Osteoblast (primary cell): Measurements from ENCODE around the gene EFHC1. TPM values are rescaled to one million over a fixed set of nuclear protein-coding genes. Genes with fewer than 3 reads are reported as not detected.
A peak's percentile ranks its signal among the peaks of the same experiment; 100 is the strongest.

Experiments
- DNase-seq: peaks from one replicate; pipeline ENCODE4 v3.0.0; 2011; ENCODE audit warnings: low spot score, mixed read lengths; ENCODE audit not compliant: insufficient read length; ENCODE audit errors: missing footprints
- H2AFZ ChIP-seq: 2 replicates; pipeline ENCODE4 v1.6.0; 2011; ENCODE audit warnings: mild to moderate bottlenecking, low read length
- H3K27ac ChIP-seq: 2 replicates; pipeline ENCODE4 v1.5.1; 2011; ENCODE audit warnings: mild to moderate bottlenecking, low read depth, low read length, moderate library complexity
- H3K27me3 ChIP-seq: 2 replicates; pipeline ENCODE4 v1.6.0; 2012; ENCODE audit warnings: mild to moderate bottlenecking, control low read depth, inconsistent platforms, low read length, moderate library complexity; ENCODE audit not compliant: insufficient read depth
- H3K36me3 ChIP-seq: 2 replicates; pipeline ENCODE4 v1.5.1; 2011; ENCODE audit warnings: mild to moderate bottlenecking, low read length, control low read depth, moderate library complexity; ENCODE audit not compliant: insufficient read depth
- H3K4me1 ChIP-seq: 2 replicates; pipeline ENCODE4 v1.5.1; 2011; ENCODE audit warnings: mild to moderate bottlenecking, low read length, control low read depth, moderate library complexity; ENCODE audit not compliant: insufficient read depth
- H3K4me2 ChIP-seq: 2 replicates; pipeline ENCODE4 v1.6.0; 2011; ENCODE audit warnings: mild to moderate bottlenecking, low read length; ENCODE audit not compliant: insufficient read depth
- H3K4me3 ChIP-seq: fragments of 200-600 bp; sonication (generic); 3 replicates; pipeline ENCODE4 v1.5.1; 2012; ENCODE audit warnings: mild to moderate bottlenecking, low read length, inconsistent platforms; ENCODE audit not compliant: insufficient read depth
- H3K79me2 ChIP-seq: 2 replicates; pipeline ENCODE4 v1.6.0; 2012; ENCODE audit warnings: mild to moderate bottlenecking, low read length, control low read depth, inconsistent platforms; ENCODE audit not compliant: insufficient read depth
- H3K9me3 ChIP-seq: 2 replicates; pipeline ENCODE4 v1.5.1; 2011; ENCODE audit warnings: low read depth, low read length, control low read depth
- H4K20me1 ChIP-seq: 2 replicates; pipeline ENCODE4 v1.6.0; 2012; ENCODE audit warnings: mild to moderate bottlenecking, low read length, control low read depth; ENCODE audit not compliant: insufficient read depth
- CTCF ChIP-seq: IDR thresholded peaks from 2 replicates; pipeline ENCODE4 v1.5.1; 2011; ENCODE audit warnings: mild to moderate bottlenecking, low read depth, low read length, moderate library complexity; ENCODE audit errors: extremely low read depth
- total RNA-seq: library from RNA; depleted of rRNA; stranded (reverse); fragments of >200 nt; gene quantifications from 2 replicates; pipeline ENCODE4 v1.2.3, GENCODE V29; 2012

Gene EFHC1
- total RNA-seq, 1 donor, result 31.1 TPM

GRCh38 chr6:52489881-52490280 lies 69.7 kb downstream of the EFHC1 start:
- no peak overlapping the region for H3K4me3 ChIP-seq
- TF ChIP-seq CTCF, result no peak
- no peaks in the 10 kb centered on the region for H3K9me3 ChIP-seq
- H4K20me1 ChIP-seq, result no peaks in the 10 kb centered on the region
- H3K4me1 ChIP-seq, result peaks cover 39% of the 10 kb centered on the region
- peak overlapping the region; percentile 15 for H3K4me2 ChIP-seq
- no peaks in the 10 kb centered on the region for H3K79me2 ChIP-seq
- H3K27ac ChIP-seq, result peak overlapping the region; percentile 76
- H3K27me3 ChIP-seq, result no peaks in the 10 kb centered on the region
- H2AFZ ChIP-seq, result no peak overlapping the region
- peaks cover 10% of the 10 kb centered on the region for H3K36me3 ChIP-seq
- no peak for DNase-seq

GRCh38 chr6:52491203-52492069 lies 71.3 kb downstream of the EFHC1 start:
- peak overlapping the region; percentile 53 for H3K4me2 ChIP-seq
- no peak overlapping the region for H2AFZ ChIP-seq
- peak overlapping the region; percentile 76 for H3K27ac ChIP-seq
- H3K36me3 ChIP-seq, result peaks cover 21% of the 10 kb centered on the region
- H3K9me3 ChIP-seq, result no peaks in the 10 kb centered on the region
- no peak for TF ChIP-seq CTCF
- no peaks in the 10 kb centered on the region for H3K79me2 ChIP-seq
- H4K20me1 ChIP-seq, result no peaks in the 10 kb centered on the region
- H3K27me3 ChIP-seq, result no peaks in the 10 kb centered on the region
- peaks cover 39% of the 10 kb centered on the region for H3K4me1 ChIP-seq
- no peak for DNase-seq
- H3K4me3 ChIP-seq, result no peak overlapping the region

GRCh38 chr6:52493669-52494068 lies 73.5 kb downstream of the EFHC1 start:
- peaks cover 38% of the 10 kb centered on the region for H3K36me3 ChIP-seq
- H3K4me1 ChIP-seq, result peaks cover 40% of the 10 kb centered on the region
- H3K27me3 ChIP-seq, result no peaks in the 10 kb centered on the region
- no peak overlapping the region for H2AFZ ChIP-seq
- no peaks in the 10 kb centered on the region for H3K9me3 ChIP-seq
- no peak for TF ChIP-seq CTCF
- DNase-seq, result peak; percentile 30
- H3K4me3 ChIP-seq, result no peak overlapping the region
- no peak overlapping the region for H3K4me2 ChIP-seq
- H3K79me2 ChIP-seq, result no peaks in the 10 kb centered on the region
- H4K20me1 ChIP-seq, result no peaks in the 10 kb centered on the region
- peak overlapping the region; percentile 24 for H3K27ac ChIP-seq

- Histone ChIP-seq H3K9me3 (no peaks in the 10 kb centered on the region), H3K27me3 (no peaks in the 10 kb centered on the region), H2AFZ (no peak overlapping the region), H3K4me3 (no peak overlapping the region), H3K27ac (peak overlapping the region; percentile 24), H3K36me3 (peaks cover 42% of the 10 kb centered on the region), H3K4me1 (peaks cover 48% of the 10 kb centered on the region), H3K79me2 (no peaks in the 10 kb centered on the region), H4K20me1 (no peaks in the 10 kb centered on the region), H3K4me2 (no peak overlapping the region)
- DNase-seq, result no peak
- no peak for TF ChIP-seq CTCF
Observed at GRCh38 chr6:52494298-52495072, 74.3 kb downstream of the EFHC1 start.
